H9 (cell line): Measurements from ENCODE around the gene NRXN3. TPM values are rescaled to one million over a fixed set of nuclear protein-coding genes. Genes with fewer than 3 reads are reported as not detected.

Experiments used
- DNase-seq: peaks from one replicate; pipeline ENCODE4 v3.0.0-alpha.2; 2017
- H2AFZ ChIP-seq: one replicate; pipeline ENCODE4 v1.6.1; 2013; ENCODE audit warnings: mild to moderate bottlenecking, low read length, control low read depth, moderate library complexity
- H2AK5ac ChIP-seq: 2 replicates; pipeline ENCODE4 v1.6.1; 2013; ENCODE audit warnings: low read length, control low read depth, mixed read lengths; ENCODE audit not compliant: insufficient read length
- H2BK120ac ChIP-seq: one replicate; pipeline ENCODE4 v1.6.1; 2013; ENCODE audit warnings: low read depth, mild to moderate bottlenecking, low read length, control low read depth, inconsistent platforms; ENCODE audit not compliant: poor library complexity, severe bottlenecking
- H2BK12ac ChIP-seq: 2 replicates; pipeline ENCODE4 v1.6.1; 2013; ENCODE audit warnings: low read length, control low read depth, mixed read lengths, low read depth; ENCODE audit not compliant: insufficient read length
- H2BK15ac ChIP-seq: 2 replicates; pipeline ENCODE4 v1.6.1; 2013; ENCODE audit warnings: low read depth, low read length, control low read depth
- H2BK20ac ChIP-seq: one replicate; pipeline ENCODE4 v1.6.1; 2013; ENCODE audit warnings: low read depth, mild to moderate bottlenecking, low read length, control low read depth, inconsistent platforms; ENCODE audit not compliant: poor library complexity, severe bottlenecking
- H2BK5ac ChIP-seq: 2 replicates; pipeline ENCODE4 v1.6.1; 2013; ENCODE audit warnings: low read length, control low read depth, mixed read lengths; ENCODE audit not compliant: insufficient read length
- H3K14ac ChIP-seq: 2 replicates; pipeline ENCODE4 v1.6.1; 2013; ENCODE audit warnings: low read length, control low read depth; ENCODE audit not compliant: insufficient read depth
- H3K18ac ChIP-seq: 2 replicates; pipeline ENCODE4 v1.6.1; 2013; ENCODE audit warnings: low read depth, mild to moderate bottlenecking, mixed read lengths, low read length, control low read depth; ENCODE audit not compliant: insufficient read length
- H3K23ac ChIP-seq: 2 replicates; pipeline ENCODE4 v1.6.1; 2013; ENCODE audit warnings: low read length, control low read depth, mixed read lengths, low read depth; ENCODE audit not compliant: insufficient read length
- H3K23me2 ChIP-seq: 2 replicates; pipeline ENCODE4 v1.6.1; 2013; ENCODE audit warnings: low read depth, mild to moderate bottlenecking, mixed read lengths, low read length, control low read depth; ENCODE audit not compliant: insufficient read length, poor library complexity, severe bottlenecking
- H3K27ac ChIP-seq: 2 replicates; pipeline ENCODE4 v1.5.1; 2013; ENCODE audit warnings: low read length, control low read depth, mixed read lengths, low read depth; ENCODE audit not compliant: insufficient read length
- H3K27me3 ChIP-seq: 2 replicates; pipeline ENCODE4 v1.6.1; 2013; ENCODE audit warnings: low read length, control low read depth, inconsistent platforms; ENCODE audit not compliant: insufficient read depth
- H3K4ac ChIP-seq: 2 replicates; pipeline ENCODE4 v1.6.1; 2013; ENCODE audit warnings: low read depth, mild to moderate bottlenecking, control low read depth, inconsistent platforms, low read length, moderate library complexity
- H3K4me1 ChIP-seq: 2 replicates; pipeline ENCODE4 v1.6.1; 2013; ENCODE audit warnings: low read length, control low read depth, inconsistent platforms; ENCODE audit not compliant: insufficient read depth
- H3K4me2 ChIP-seq: 2 replicates; pipeline ENCODE4 v1.6.1; 2013; ENCODE audit warnings: low read length, control low read depth, mixed read lengths; ENCODE audit not compliant: insufficient read length, insufficient read depth
- H3K56ac ChIP-seq: 2 replicates; pipeline ENCODE4 v1.6.1; 2013; ENCODE audit warnings: low read depth, mild to moderate bottlenecking, mixed read lengths, low read length, control low read depth; ENCODE audit not compliant: insufficient read length
- H3K79me1 ChIP-seq: 2 replicates; pipeline ENCODE4 v1.6.1; 2013; ENCODE audit warnings: low read depth, mild to moderate bottlenecking, moderate library complexity, low read length, control low read depth, inconsistent platforms; ENCODE audit not compliant: insufficient read depth, poor library complexity, severe bottlenecking
- H3K79me2 ChIP-seq: 2 replicates; pipeline ENCODE4 v1.6.1; 2013; ENCODE audit warnings: low read length, control low read depth, inconsistent platforms; ENCODE audit not compliant: insufficient read depth
- H3K9ac ChIP-seq: 2 replicates; pipeline ENCODE4 v1.6.1; 2013; ENCODE audit warnings: low read length, control low read depth, mixed read lengths; ENCODE audit not compliant: insufficient read length; ENCODE audit errors: extremely low read depth
- H3K9me3 ChIP-seq: one replicate; pipeline ENCODE4 v1.6.1; 2013; ENCODE audit warnings: low read depth, low read length, inconsistent platforms; ENCODE audit not compliant: control insufficient read depth
- H3T11ph ChIP-seq: one replicate; pipeline ENCODE4 v1.6.1; 2013; ENCODE audit warnings: mild to moderate bottlenecking, low read length, control low read depth, inconsistent platforms
- H4K20me1 ChIP-seq: one replicate; pipeline ENCODE4 v1.6.1; 2013; ENCODE audit not compliant: control insufficient read depth, insufficient read length, insufficient read depth
- H4K5ac ChIP-seq: 2 replicates; pipeline ENCODE4 v1.6.1; 2013; ENCODE audit warnings: low read depth, mild to moderate bottlenecking, mixed read lengths, low read length, control low read depth; ENCODE audit not compliant: insufficient read length
- H4K8ac ChIP-seq: replicated peaks from 2 replicates; pipeline ENCODE4 v1.6.1; 2013; ENCODE audit warnings: low read length, control low read depth, mixed read lengths, low read depth; ENCODE audit not compliant: insufficient read length
- H4K91ac ChIP-seq: 2 replicates; pipeline ENCODE4 v1.6.1; 2013; ENCODE audit warnings: low read depth, mild to moderate bottlenecking, moderate library complexity, mixed read lengths, low read length, control low read depth; ENCODE audit not compliant: insufficient read length
- H3K27ac Mint-ChIP-seq, 3 experiments: 2 replicates in 2 of 3; 3 replicates in 1 of 3; pipeline ENCODE4 v1.8.0; 2020 to 2021; ENCODE audit warnings: mixed read lengths in 3 of 3, mild to moderate bottlenecking in 1 of 3, moderate library complexity in 1 of 3
- H3K27me3 Mint-ChIP-seq: 2 replicates; pipeline ENCODE4 v1.8.0; 2021; ENCODE audit warnings: low read depth, mild to moderate bottlenecking, moderate library complexity, mixed read lengths
- H3K36me3 Mint-ChIP-seq, 3 experiments: 2 replicates in 2 of 3; 3 replicates in 1 of 3; pipeline ENCODE4 v1.8.0; 2020 to 2021; ENCODE audit warnings: low read depth in 3 of 3, mixed read lengths in 3 of 3; ENCODE audit not compliant: insufficient read depth in 1 of 3
- H3K4me1 Mint-ChIP-seq, 2 experiments: 2 replicates each; pipeline ENCODE4 v1.8.0; 2020; ENCODE audit warnings: mixed read lengths in 2 of 2
- H3K4me3 Mint-ChIP-seq, 2 experiments: 2 replicates in 1 of 2; 3 replicates in 1 of 2; pipeline ENCODE4 v1.8.0; 2020 to 2021; ENCODE audit warnings: mild to moderate bottlenecking in 2 of 2, mixed read lengths in 2 of 2, moderate library complexity in 1 of 2
- H3K9me3 Mint-ChIP-seq, 2 experiments: 2 replicates in 1 of 2; 3 replicates in 1 of 2; pipeline ENCODE4 v1.8.0; 2020; ENCODE audit warnings: mild to moderate bottlenecking in 2 of 2, mixed read lengths in 2 of 2, moderate library complexity in 1 of 2
- WGBS: extraction: QIAGEN DNeasy Blood & Tissue Kit; methylation state at CpG from one replicate; pipeline ENCODE4 v1.1.7; 2013; ENCODE audit warnings: missing lambda C conversion rate, low lambda C conversion rate, mixed read lengths; ENCODE audit not compliant: insufficient read length; ENCODE audit errors: extremely low coverage; 5-methylcytosine and 5-hydroxymethylcytosine counted together
- total RNA-seq: library from RNA; stranded (reverse); gene quantifications from 2 replicates; pipeline ENCODE4 v1.2.1, GENCODE V29; 2021
- TF ChIP-seq, protein P1 (sequence below): fragments of 200-600 bp; sonication (generic); conservative IDR thresholded peaks from 3 replicates; pipeline ENCODE4 v1.8.0; 2021; ENCODE audit warnings: antibody characterized with exemption, mild to moderate bottlenecking

The NRXN3 gene
- total RNA-seq, 1 experiment from 2014 or later = 1.8 TPM

DNA sequence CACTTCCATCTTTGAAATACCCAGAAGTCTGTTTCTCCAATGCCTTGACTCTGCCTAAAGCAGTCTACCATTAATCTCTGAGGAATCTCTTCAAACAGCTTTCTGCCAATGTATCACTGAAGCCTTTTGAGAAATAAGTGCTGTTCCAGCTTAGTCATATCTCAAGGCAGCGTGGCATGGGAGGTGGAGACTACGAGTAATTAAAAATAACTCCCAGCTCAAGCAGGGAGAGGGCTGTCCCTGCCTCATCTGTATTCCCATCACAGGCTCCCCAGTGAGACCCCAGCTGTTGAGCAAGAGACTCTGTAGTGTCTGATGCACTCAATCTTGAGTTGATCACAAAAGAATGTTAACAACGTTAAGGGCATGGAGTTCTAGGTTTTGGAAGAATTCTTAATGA is 1340.5 kb downstream of the NRXN3 start:
- Histone ChIP-seq H2BK15ac (no peak overlapping the region), H3K79me2 (no peaks in the 10 kb centered on the region), H3K4me1 (no peaks in the 10 kb centered on the region; the same call in 1 of the 2 replicates), H3T11ph (no peak overlapping the region), H4K8ac (no peak overlapping the region), H2AK5ac (no peak overlapping the region), H3K27me3 (no peaks in the 10 kb centered on the region), H3K79me1 (no peaks in the 10 kb centered on the region), H2BK5ac (no peak overlapping the region), H3K4me2 (no peak overlapping the region), H3K4ac (no peak overlapping the region), H2BK120ac (no peak overlapping the region), H3K56ac (no peak overlapping the region), H2AFZ (no peak overlapping the region), H3K14ac (no peak overlapping the region), H2BK20ac (no peak overlapping the region), H3K9me3 (no peaks in the 10 kb centered on the region), H3K23me2 (no peaks in the 10 kb centered on the region), H3K27ac (no peak overlapping the region), H4K91ac (no peak overlapping the region), H3K18ac (no peak overlapping the region), H4K20me1 (no peaks in the 10 kb centered on the region), H4K5ac (no peak overlapping the region), H2BK12ac (no peak overlapping the region), H3K23ac (no peak overlapping the region), H3K9ac (no peak overlapping the region)
- no peaks in the 10 kb centered on the region for H3K27me3 Mint-ChIP-seq
- no peak overlapping the region for H3K4me3 Mint-ChIP-seq
- TF ChIP-seq, protein P1, sequence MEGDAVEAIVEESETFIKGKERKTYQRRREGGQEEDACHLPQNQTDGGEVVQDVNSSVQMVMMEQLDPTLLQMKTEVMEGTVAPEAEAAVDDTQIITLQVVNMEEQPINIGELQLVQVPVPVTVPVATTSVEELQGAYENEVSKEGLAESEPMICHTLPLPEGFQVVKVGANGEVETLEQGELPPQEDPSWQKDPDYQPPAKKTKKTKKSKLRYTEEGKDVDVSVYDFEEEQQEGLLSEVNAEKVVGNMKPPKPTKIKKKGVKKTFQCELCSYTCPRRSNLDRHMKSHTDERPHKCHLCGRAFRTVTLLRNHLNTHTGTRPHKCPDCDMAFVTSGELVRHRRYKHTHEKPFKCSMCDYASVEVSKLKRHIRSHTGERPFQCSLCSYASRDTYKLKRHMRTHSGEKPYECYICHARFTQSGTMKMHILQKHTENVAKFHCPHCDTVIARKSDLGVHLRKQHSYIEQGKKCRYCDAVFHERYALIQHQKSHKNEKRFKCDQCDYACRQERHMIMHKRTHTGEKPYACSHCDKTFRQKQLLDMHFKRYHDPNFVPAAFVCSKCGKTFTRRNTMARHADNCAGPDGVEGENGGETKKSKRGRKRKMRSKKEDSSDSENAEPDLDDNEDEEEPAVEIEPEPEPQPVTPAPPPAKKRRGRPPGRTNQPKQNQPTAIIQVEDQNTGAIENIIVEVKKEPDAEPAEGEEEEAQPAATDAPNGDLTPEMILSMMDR = no peak
- WGBS = no CpG with 5 or more reads among the region's 3 CpGs
- H3K4me1 Mint-ChIP-seq = peaks cover 11 to 12% of the 10 kb centered on the region in 2 experiments
- H3K36me3 Mint-ChIP-seq = no peaks in the 10 kb centered on the region
- no peaks in the 10 kb centered on the region for H3K9me3 Mint-ChIP-seq
- no peak for DNase-seq
- H3K27ac Mint-ChIP-seq = no peak overlapping the region
